HL-60 (cell line): ENCODE data around the gene RBMS3.

Experiments
- DNase-seq, 2 experiments: peaks; one replicate each; pipeline ENCODE4 v3.0.0-alpha.2; 2010 to 2020; ENCODE audit warnings: low read depth in 1 of 2, low spot score in 1 of 2
- H3K27ac ChIP-seq: fragments of 250-450 bp; sonication (Bioruptor Pico); replicated peaks from 2 replicates; pipeline ENCODE4 v1.5.1; 2020; ENCODE audit warnings: mild to moderate bottlenecking, moderate library complexity
- H3K27me3 ChIP-seq: fragments of 250-450 bp; sonication (Bioruptor Pico); 2 replicates; pipeline ENCODE4 v1.5.1; 2021; ENCODE audit warnings: mild to moderate bottlenecking, moderate library complexity; ENCODE audit not compliant: insufficient read depth, poor library complexity, severe bottlenecking
- H3K4me3 ChIP-seq: replicated peaks from 2 replicates; pipeline ENCODE4 v1.5.1; 2011; ENCODE audit warnings: mild to moderate bottlenecking, control low read depth, low read length; ENCODE audit not compliant: insufficient read depth
- CTCF ChIP-seq: IDR thresholded peaks from one replicate; pipeline ENCODE4 v1.5.1; 2011; ENCODE audit warnings: low read length, control low read depth, inconsistent platforms; ENCODE audit not compliant: insufficient read depth
- GABPA ChIP-seq: IDR thresholded peaks from 2 replicates; pipeline ENCODE4 v1.6.1; 2012; ENCODE audit warnings: low read depth
- POLR2AphosphoS5 ChIP-seq: IDR thresholded peaks from 2 replicates; pipeline ENCODE4 v1.6.1; 2012; ENCODE audit warnings: low read depth
- SPI1 ChIP-seq: IDR thresholded peaks from 2 replicates; pipeline ENCODE4 v1.6.1; 2012; ENCODE audit warnings: low read depth, mild to moderate bottlenecking, borderline replicate concordance
- TF ChIP-seq, protein P1 (sequence below): IDR thresholded peaks from 2 replicates; pipeline ENCODE4 v1.6.1; 2012; ENCODE audit warnings: low read depth; ENCODE audit not compliant: insufficient replicate concordance

RBMS3 gene

GRCh38 chr3:30024466-30024865 is 743.6 kb downstream of the RBMS3 start:
- TF ChIP-seq POLR2AphosphoS5 (no peak), CTCF (no peak), SPI1 (no peak), GABPA (no peak)
- TF ChIP-seq, protein P1, sequence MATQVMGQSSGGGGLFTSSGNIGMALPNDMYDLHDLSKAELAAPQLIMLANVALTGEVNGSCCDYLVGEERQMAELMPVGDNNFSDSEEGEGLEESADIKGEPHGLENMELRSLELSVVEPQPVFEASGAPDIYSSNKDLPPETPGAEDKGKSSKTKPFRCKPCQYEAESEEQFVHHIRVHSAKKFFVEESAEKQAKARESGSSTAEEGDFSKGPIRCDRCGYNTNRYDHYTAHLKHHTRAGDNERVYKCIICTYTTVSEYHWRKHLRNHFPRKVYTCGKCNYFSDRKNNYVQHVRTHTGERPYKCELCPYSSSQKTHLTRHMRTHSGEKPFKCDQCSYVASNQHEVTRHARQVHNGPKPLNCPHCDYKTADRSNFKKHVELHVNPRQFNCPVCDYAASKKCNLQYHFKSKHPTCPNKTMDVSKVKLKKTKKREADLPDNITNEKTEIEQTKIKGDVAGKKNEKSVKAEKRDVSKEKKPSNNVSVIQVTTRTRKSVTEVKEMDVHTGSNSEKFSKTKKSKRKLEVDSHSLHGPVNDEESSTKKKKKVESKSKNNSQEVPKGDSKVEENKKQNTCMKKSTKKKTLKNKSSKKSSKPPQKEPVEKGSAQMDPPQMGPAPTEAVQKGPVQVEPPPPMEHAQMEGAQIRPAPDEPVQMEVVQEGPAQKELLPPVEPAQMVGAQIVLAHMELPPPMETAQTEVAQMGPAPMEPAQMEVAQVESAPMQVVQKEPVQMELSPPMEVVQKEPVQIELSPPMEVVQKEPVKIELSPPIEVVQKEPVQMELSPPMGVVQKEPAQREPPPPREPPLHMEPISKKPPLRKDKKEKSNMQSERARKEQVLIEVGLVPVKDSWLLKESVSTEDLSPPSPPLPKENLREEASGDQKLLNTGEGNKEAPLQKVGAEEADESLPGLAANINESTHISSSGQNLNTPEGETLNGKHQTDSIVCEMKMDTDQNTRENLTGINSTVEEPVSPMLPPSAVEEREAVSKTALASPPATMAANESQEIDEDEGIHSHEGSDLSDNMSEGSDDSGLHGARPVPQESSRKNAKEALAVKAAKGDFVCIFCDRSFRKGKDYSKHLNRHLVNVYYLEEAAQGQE: no peak
- no peak for DNase-seq
- no peak overlapping the region for H3K27ac ChIP-seq
- no peak overlapping the region for H3K4me3 ChIP-seq
- no peaks in the 10 kb centered on the region for H3K27me3 ChIP-seq

GRCh38 chr3:30026851-30027250 is 746.0 kb downstream of the RBMS3 start:
- H3K27me3 ChIP-seq: no peaks in the 10 kb centered on the region
- no peak for TF ChIP-seq CTCF
- no peak for TF ChIP-seq POLR2AphosphoS5
- no peak overlapping the region for H3K4me3 ChIP-seq
- no peak overlapping the region for H3K27ac ChIP-seq
- no peak for DNase-seq

DNA sequence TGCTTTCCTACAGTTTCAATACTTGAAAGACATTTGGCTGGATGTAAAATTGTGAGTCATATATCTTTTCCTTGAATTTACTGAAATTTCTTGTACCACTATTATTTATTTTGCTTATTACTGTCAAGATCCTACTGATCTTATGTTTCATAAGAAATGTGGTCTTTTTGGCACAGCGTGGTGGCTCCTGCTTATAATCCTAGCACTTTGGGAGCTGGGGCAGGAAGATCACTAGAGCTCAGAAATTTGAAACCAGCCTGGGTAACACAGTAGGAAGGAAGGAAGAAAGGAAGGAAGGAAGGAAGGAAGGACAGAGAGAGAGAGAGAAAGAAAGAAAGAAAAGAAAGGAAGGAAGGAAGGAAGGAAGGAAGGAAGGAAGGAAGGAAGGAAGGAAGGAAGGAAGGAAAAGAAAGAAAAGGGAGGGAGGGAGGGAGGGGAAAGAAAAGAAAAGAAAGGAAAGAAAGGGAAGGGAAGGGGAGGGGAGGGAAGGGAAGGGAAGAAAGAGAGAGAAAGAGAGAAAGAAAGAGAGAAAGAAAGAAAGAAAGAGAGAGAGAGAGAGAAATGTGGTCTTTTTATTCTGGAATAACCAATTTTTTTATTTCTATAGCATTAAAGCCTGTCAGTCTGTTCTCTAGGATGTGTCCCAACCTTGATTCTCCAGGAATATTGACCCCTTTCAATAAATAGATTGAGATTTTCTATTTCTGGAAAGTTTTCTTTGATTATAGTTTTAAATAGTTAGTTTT is 753.5 kb downstream of the RBMS3 start:
- no peak overlapping the region for H3K27ac ChIP-seq
- H3K27me3 ChIP-seq: no peaks in the 10 kb centered on the region
- TF ChIP-seq, protein P1: no peak
- TF ChIP-seq SPI1: no peak
- no peak for TF ChIP-seq POLR2AphosphoS5
- no peak for TF ChIP-seq CTCF
- no peak for TF ChIP-seq GABPA
- no peak overlapping the region for H3K4me3 ChIP-seq
- DNase-seq: no peak
